ENCODE measurements around the gene HRH1. TPM values are rescaled to one million over a fixed set of nuclear protein-coding genes. Genes with fewer than 3 reads are reported as not detected.
"Not testable (repeated sequence)": the region's sequence is repeated elsewhere in the genome, so short reads cannot be mapped to it uniquely, and the experiment has no call there.

Gene HRH1, protein sequence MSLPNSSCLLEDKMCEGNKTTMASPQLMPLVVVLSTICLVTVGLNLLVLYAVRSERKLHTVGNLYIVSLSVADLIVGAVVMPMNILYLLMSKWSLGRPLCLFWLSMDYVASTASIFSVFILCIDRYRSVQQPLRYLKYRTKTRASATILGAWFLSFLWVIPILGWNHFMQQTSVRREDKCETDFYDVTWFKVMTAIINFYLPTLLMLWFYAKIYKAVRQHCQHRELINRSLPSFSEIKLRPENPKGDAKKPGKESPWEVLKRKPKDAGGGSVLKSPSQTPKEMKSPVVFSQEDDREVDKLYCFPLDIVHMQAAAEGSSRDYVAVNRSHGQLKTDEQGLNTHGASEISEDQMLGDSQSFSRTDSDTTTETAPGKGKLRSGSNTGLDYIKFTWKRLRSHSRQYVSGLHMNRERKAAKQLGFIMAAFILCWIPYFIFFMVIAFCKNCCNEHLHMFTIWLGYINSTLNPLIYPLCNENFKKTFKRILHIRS
- total RNA-seq: 2.7 and 3.6 TPM in 2 replicates
- 1.2 TPM for polyA plus RNA-seq (2012)

- DNase-seq (ENCODE audit: low read depth): no peak
These were observed at the start of gene HRH1 for GRCh38 chr3:11154036-11154952. TSS of gene HRH1 (plus strand) at chr3:11154493. CDS start at chr3:11259038, 104,545 bp downstream.

GRCh38 chr3:11113316-11113715, 41.0 kb upstream of the HRH1 start:
- DNase-seq (ENCODE audit: low read depth): not testable (repeated sequence)

DNA sequence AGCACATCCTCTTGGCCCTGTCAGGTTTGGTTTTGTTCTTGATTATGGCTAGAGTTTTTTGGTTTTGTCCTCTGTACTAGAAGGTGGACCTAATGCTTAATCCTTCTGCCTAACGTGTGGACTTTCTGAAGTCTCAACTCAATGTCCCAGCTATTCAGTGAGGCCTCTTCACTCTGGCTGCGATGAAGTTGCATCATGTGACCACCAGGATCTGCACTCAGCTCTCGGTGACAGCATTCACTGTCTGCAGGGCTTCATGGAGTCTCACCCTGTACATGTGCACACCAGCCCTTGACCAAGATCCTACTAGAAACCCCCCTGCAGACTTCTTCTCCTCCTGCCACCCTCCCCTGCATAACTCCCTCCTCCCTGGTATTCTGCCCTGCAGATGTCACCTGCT, 38.7 kb upstream of the HRH1 start:
- no peak for DNase-seq (ENCODE audit: low read depth)

GRCh38 chr3:11116336-11117059, 37.8 kb upstream of the HRH1 start:
- no peak for DNase-seq (ENCODE audit: low read depth)

GRCh38 chr3:11117591-11117990, 36.7 kb upstream of the HRH1 start:
- DNase-seq (ENCODE audit: low read depth): no peak

DNA sequence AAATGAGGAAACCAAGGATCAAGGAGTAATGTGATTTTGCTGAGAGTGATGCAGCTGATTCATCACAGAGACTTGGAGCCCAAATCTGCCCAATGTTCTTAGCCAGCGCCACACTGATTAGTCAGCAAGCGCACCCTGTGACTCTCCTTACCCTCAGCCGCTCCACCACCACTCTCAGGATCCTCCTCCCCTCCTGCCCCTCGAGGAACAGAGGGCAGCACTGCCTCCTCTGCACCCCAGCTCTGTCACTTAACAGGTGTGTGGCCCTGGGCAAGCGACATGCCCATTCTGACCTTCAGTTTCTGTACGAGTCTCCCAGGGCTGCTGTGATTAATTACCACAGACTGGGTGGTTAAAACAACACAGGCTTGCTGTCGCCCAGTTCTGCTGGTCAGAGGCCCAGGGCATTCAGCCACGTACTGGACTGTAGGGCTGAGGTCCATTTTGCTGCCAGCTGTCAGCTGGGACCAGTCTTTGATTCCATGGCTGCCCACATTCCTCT, 36.1 kb upstream of the HRH1 start:
- DNase-seq (ENCODE audit: low read depth): peak; percentile 95

DNA sequence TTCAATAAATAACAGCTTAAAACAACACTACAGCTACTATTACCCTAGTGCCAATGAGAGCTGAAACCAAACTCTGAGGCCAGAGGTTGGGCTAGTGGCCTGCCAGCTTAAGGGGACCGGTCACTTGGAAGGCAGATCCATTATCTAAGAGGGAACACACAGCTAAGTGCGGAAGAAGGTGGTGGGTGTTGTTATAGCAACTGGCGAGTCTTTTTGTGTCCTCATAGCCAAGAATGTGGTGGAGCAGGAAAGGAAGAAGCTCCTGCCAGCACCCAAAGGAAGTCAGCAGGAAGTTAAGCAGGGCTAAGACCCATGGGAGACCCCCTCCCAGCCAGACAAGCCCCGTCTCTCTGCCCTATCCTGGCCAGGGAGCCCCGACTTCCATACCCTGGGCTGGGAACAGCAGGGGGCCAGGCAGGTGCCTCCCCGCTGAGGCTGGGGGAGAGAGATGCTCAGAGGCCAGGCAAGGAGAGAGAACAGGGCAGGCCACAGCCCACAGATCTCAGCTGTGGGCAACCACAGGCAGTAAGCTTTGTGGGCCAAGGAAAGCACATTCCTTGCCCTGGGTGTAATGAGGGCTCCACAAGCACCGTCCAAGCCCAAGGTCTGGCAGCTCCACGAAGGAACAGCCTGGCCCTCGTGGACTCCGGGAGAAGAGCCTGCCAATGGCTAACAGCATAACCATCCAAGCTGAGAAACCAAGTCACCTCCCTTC, 34.0 kb upstream of the HRH1 start:
- peak; percentile 92 for DNase-seq (ENCODE audit: low read depth)

GRCh38 chr3:11126653-11127052, 27.6 kb upstream of the HRH1 start:
- no peak for DNase-seq (ENCODE audit: low read depth)

- no peak for DNase-seq (ENCODE audit: low read depth)
These were observed 25.3 kb upstream of the HRH1 start for GRCh38 chr3:11128682-11129632.

- DNase-seq (ENCODE audit: low read depth): no peak
These were observed 23.9 kb upstream of the HRH1 start for GRCh38 chr3:11130385-11130784.

- no peak for DNase-seq (ENCODE audit: low read depth)
These were observed 22.9 kb upstream of the HRH1 start for GRCh38 chr3:11131371-11131770.

DNA sequence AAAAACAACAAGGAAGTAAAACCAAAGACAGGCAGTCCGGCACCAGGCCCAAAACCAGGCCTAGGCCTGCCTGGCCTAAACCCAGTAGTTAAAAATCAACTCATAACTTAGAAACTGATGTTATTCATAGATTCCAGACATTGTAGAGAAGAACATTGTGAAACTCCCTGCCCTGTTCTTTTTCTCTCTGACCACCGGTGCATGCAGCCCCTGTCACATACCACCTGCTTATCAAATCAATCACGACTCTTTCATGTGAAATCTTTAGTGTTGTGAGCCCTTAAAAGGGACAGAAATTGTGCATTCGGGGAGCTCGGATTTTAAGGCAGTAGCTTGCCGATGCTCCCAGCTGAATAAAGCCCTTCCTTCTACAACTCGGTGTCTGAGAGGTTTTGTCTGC, 22.4 kb upstream of the HRH1 start:
- not testable (repeated sequence) for DNase-seq (ENCODE audit: low read depth)

DNA sequence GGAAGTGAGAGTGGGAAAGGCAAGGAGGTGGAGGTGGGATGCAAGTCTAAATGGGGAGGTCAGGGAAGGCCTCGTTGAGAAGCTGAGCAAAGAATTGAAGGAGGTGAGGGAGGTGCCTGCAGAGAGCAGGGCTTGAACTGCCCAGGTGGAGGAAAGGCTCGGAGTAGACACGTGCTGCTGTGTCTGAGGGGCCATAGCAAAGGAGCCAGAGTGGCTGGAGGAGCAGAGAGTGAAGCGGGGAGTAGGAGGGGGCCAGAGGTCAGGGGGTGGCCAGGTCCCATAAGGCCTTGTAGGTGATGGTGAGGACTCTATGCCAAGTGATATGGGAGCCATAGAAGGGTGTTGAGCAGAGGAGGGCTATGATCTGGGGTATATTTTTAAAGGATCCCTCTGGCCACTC, 21.4 kb upstream of the HRH1 start:
- no peak for DNase-seq (ENCODE audit: low read depth)

GRCh38 chr3:11134794-11135193, 19.5 kb upstream of the HRH1 start:
- no peak for DNase-seq (ENCODE audit: low read depth)

DNA sequence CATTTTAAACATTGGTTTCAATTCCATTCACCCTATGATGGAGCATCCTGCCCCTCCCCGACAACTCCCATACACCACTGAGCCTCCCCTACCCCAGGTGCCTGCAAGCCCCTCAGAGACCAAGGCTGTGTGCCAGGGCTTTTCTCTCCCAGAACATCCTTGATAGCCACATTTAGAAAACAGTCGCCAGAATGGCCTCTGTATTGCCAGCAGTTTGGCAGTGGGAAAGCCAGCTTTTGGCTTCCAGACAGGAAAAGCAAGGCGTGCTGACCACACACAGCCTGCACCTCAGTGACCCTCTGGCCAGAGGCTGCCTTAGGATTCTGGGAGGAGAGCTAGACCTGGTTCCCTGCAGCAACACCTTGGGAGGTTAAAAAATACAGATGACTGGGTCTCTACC, 18.2 kb upstream of the HRH1 start:
- peak; percentile 52 for DNase-seq (ENCODE audit: low read depth)

- DNase-seq (ENCODE audit: low read depth): peak; percentile 97
These were observed 17.3 kb upstream of the HRH1 start for GRCh38 chr3:11136830-11137626.

DNA sequence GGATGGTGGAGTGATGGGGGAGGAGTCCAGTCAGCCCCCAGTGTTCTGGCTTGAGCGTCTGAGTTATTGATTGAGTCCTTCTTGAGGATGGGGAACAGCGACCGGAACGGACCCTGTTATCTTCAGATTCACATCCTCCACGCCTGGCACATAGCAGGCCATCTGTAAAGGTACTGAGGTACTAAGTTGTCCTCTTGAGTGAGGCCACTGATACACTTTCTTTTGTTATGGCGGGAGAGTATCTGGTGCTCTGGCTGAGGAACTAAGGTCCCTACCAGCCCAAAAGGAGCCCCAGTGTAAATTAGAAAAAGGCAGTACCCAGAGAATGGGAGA, 16.7 kb upstream of the HRH1 start:
- no peak for DNase-seq (ENCODE audit: low read depth)

GRCh38 chr3:11138371-11138770, 15.9 kb upstream of the HRH1 start:
- no peak for DNase-seq (ENCODE audit: low read depth)
